ENCODE data around the gene SOWAHC. TPM values are rescaled to one million over a fixed set of nuclear protein-coding genes. Genes with fewer than 3 reads are reported as not detected.
"Not testable (repeated sequence)": the region's sequence is repeated elsewhere in the genome, so short reads cannot be mapped to it uniquely, and the experiment has no call there.

The SOWAHC gene
- total RNA-seq, 1 donor from 2014 or later = 14.9 TPM

DNA sequence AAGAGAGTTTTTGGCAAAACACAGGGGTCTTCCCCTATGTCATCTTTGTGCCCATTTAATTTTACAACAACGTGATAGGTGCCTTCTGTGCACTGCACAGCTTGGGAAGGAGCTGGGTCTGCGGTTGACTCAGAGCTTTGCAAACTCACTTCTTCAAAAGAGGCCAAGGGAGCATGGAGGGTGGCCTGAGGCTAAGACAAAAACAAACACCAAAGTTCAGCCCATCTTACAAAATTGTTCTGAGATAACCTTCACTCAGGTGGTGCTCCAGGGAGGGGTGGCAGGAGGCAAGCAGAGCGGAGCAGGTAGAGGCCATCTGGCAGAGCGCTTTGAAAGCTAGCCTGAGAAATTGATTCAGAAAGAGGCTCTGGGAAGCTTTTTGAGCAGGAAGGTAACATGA, 9.8 kb downstream of the SOWAHC start:
- no peak overlapping the region for H3K4me3 ChIP-seq (ENCODE audit: low read depth, low read length)
- no peaks in the 10 kb centered on the region for H3K36me3 ChIP-seq (ENCODE audit: control insufficient read depth, insufficient read depth, low read length)
- no peaks in the 10 kb centered on the region for H3K27me3 ChIP-seq (ENCODE audit: control insufficient read depth, insufficient read depth, low read length)
- TF ChIP-seq, protein P1, sequence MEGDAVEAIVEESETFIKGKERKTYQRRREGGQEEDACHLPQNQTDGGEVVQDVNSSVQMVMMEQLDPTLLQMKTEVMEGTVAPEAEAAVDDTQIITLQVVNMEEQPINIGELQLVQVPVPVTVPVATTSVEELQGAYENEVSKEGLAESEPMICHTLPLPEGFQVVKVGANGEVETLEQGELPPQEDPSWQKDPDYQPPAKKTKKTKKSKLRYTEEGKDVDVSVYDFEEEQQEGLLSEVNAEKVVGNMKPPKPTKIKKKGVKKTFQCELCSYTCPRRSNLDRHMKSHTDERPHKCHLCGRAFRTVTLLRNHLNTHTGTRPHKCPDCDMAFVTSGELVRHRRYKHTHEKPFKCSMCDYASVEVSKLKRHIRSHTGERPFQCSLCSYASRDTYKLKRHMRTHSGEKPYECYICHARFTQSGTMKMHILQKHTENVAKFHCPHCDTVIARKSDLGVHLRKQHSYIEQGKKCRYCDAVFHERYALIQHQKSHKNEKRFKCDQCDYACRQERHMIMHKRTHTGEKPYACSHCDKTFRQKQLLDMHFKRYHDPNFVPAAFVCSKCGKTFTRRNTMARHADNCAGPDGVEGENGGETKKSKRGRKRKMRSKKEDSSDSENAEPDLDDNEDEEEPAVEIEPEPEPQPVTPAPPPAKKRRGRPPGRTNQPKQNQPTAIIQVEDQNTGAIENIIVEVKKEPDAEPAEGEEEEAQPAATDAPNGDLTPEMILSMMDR (IDR thresholded peaks at IDR 0.05; ENCODE audit: insufficient read depth, low read length, poor library complexity, severe bottlenecking) = no peak
- DNase-seq (ENCODE audit: low read depth) = no peak

DNA sequence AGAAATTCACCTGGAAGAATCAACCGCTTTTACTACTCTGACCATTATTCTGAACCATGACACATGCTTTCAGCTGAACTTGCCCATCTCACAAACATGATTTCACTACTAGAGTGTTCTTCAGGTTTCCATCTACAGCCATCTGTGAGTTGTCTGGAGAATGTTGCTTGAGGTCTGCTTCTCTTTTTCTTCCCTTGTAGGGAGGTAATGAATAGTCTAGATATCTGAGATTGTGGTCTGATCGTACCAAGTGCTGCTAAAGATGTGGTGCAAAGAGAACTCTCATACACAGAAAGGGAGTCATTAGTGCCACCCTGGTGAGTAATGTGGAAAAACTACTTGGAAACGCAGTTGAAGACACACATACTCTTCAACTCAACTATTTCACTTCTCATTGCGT, 10.2 kb downstream of the SOWAHC start:
- no peaks in the 10 kb centered on the region for H3K36me3 ChIP-seq (ENCODE audit: control insufficient read depth, insufficient read depth, low read length)
- TF ChIP-seq, protein P1 (IDR thresholded peaks at IDR 0.05; ENCODE audit: insufficient read depth, low read length, poor library complexity, severe bottlenecking) = no peak
- DNase-seq (ENCODE audit: low read depth) = no peak
- no peaks in the 10 kb centered on the region for H3K27me3 ChIP-seq (ENCODE audit: control insufficient read depth, insufficient read depth, low read length)
- no peak overlapping the region for H3K4me3 ChIP-seq (ENCODE audit: low read depth, low read length)

DNA sequence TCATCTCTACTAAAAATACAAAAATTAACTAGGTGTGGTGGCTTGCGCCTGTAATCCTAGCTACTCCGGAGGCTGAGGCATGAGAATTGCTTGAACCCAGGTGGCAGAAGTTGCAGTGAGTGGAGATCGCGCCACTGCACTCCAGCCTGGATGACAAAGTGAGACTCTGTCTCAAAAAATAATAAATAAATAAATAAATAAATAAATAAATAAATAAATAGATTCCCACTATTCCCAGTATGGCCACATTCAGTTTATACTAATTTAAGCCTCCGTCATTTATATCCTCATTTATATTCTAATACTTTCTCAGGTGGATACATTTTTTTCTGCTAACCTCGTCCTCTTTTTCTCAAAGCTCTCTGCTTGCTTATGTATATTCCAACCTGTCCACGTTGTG, 14.2 kb downstream of the SOWAHC start:
- DNase-seq (ENCODE audit: low read depth); H3K36me3 ChIP-seq (ENCODE audit: control insufficient read depth, insufficient read depth, low read length); H3K27me3 ChIP-seq (ENCODE audit: control insufficient read depth, insufficient read depth, low read length); H3K4me3 ChIP-seq (ENCODE audit: low read depth, low read length): not testable (repeated sequence)

DNA sequence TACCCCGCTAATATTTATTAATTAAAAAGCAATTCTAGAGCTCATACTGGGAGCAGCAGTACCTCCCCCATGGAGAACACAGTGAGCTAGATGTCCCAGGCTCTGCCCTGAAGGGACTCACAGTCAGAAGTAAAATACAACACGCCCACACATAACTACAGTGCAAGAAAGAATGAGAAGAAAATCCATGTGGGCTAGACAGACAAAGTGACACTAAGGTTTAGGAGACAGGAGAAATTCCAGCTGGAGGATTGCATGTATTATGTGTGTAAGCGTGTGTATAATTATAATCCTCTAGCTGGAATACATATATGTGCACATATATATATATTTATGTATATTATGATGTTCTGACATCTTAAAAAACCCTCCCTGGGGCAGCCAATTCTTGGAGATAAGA, 15.7 kb downstream of the SOWAHC start:
- Histone ChIP-seq H3K27me3 (ENCODE audit: control insufficient read depth, insufficient read depth, low read length) (no peaks in the 10 kb centered on the region), H3K4me3 (ENCODE audit: low read depth, low read length) (no peak overlapping the region), H3K36me3 (ENCODE audit: control insufficient read depth, insufficient read depth, low read length) (no peaks in the 10 kb centered on the region)
- TF ChIP-seq, protein P1 (IDR thresholded peaks at IDR 0.05; ENCODE audit: insufficient read depth, low read length, poor library complexity, severe bottlenecking) = no peak
- no peak for DNase-seq (ENCODE audit: low read depth)

DNA sequence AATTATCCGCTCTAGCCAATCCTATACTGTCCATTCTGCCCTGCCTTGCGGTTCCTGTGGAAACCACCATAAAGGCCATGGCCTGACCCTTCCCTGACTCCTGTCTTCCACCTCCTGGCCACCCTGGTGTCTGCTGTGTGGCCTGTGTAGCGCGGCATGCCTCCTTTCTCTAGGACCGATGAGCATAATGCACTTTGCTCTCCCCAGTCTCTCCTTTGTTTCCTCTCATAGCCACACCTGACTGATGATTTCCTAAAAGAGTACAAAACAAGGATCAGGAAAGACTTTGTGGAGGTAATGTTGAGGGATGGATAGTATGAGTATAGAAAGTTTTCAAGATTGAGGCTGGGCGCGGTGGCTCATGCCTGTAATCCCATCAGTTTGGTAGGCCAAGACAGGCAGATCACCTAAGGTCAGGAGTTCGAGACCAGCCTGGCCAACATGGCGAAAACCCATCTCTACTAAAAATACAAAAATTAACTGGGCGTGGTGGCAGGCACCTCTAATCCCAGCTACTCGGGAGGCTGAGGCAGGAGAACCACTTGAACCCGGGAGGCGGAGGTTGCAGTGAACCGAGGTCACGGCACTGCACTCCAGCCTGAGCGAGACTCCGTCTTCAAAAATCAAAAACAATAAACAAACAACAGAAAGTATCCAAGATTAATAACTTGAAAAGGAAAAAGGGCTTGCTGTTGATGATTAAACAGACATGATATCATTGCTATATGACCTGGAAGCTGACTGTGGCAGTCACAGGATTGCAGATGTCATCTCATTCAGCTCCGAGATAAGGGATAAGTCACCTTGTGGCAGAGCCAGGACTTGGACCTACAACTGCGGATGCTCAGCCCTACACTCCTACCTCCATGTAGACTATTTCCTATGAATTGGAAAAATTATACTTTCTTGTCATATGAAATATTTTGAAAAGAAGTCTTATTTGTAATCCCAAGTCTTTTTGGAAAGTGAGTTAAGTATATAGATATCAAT, 16.6 kb downstream of the SOWAHC start:
- DNase-seq (ENCODE audit: low read depth) = no peak
- no peaks in the 10 kb centered on the region for H3K36me3 ChIP-seq (ENCODE audit: control insufficient read depth, insufficient read depth, low read length)
- TF ChIP-seq, protein P1 (IDR thresholded peaks at IDR 0.05; ENCODE audit: insufficient read depth, low read length, poor library complexity, severe bottlenecking) = no peak
- no peaks in the 10 kb centered on the region for H3K27me3 ChIP-seq (ENCODE audit: control insufficient read depth, insufficient read depth, low read length)
- no peak overlapping the region for H3K4me3 ChIP-seq (ENCODE audit: low read depth, low read length)

DNA sequence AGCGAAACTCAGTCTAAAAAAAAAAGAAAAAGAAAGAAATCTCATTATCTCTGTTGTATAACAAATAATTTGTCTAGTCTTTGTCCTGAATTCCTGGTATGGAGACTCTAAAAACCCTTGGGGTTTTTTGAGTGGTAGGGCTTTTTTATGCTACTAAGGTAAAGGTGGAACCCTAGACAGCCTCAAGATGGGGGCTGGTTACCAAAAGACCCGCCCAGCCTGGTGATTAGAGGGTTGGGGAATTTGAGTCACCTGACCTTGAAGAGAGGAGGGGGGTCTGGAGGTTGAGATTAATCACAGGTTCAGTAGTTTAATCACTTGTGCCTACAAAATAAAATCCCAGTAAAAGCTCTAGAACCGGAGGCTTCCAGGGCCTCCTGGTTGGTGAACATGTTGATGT, 17.6 kb downstream of the SOWAHC start:
- no peak for DNase-seq (ENCODE audit: low read depth)
- TF ChIP-seq, protein P1 (IDR thresholded peaks at IDR 0.05; ENCODE audit: insufficient read depth, low read length, poor library complexity, severe bottlenecking) = no peak
- no peaks in the 10 kb centered on the region for H3K27me3 ChIP-seq (ENCODE audit: control insufficient read depth, insufficient read depth, low read length)
- H3K36me3 ChIP-seq (ENCODE audit: control insufficient read depth, insufficient read depth, low read length) = no peaks in the 10 kb centered on the region
- H3K4me3 ChIP-seq (ENCODE audit: low read depth, low read length) = no peak overlapping the region

Data from kidney epithelial cell (primary cell).